Neural cell (in vitro differentiated cells): ENCODE data around the gene NMRK2. TPM values are rescaled to one million over a fixed set of nuclear protein-coding genes. Genes with fewer than 3 reads are reported as not detected.
A peak's percentile ranks its signal among the peaks of the same experiment; 100 is the strongest.

Experiments
- H2AFZ ChIP-seq: fragments of 200-600, 300-800 bp; sonication (generic), shearing (Covaris generic); 2 replicates; pipeline ENCODE4 v1.6.0; 2014; ENCODE audit warnings: low read depth, mild to moderate bottlenecking, antibody characterized with exemption, low read length, moderate library complexity
- H3F3A ChIP-seq: fragments of 200-600 bp; shearing (Covaris generic); 2 replicates; pipeline ENCODE4 v1.6.1; 2016; ENCODE audit warnings: mild to moderate bottlenecking, moderate library complexity, mixed read lengths, antibody characterized with exemption, low read length; ENCODE audit not compliant: insufficient read depth, poor library complexity, severe bottlenecking
- H3K27ac ChIP-seq: fragments of 200-600, 300-800 bp; sonication (generic), shearing (Covaris generic); 2 replicates; pipeline ENCODE4 v1.5.1; 2014; ENCODE audit warnings: mild to moderate bottlenecking, low read length, moderate library complexity
- H3K27me3 ChIP-seq: fragments of 300-800, 200-600 bp; sonication (generic), shearing (Covaris generic); 2 replicates; pipeline ENCODE4 v1.6.0; 2014; ENCODE audit warnings: mild to moderate bottlenecking, low read depth, low read length, moderate library complexity; ENCODE audit not compliant: insufficient read depth
- H3K36me3 ChIP-seq: fragments of 300-800, 200-600 bp; sonication (generic), shearing (Covaris generic); 2 replicates; pipeline ENCODE4 v1.5.1; 2014; ENCODE audit warnings: mild to moderate bottlenecking, antibody characterized with exemption, low read length, moderate library complexity; ENCODE audit not compliant: insufficient read depth
- H3K4me2 ChIP-seq: fragments of 300-800, 200-600 bp; sonication (generic), shearing (Covaris generic); 2 replicates; pipeline ENCODE4 v1.6.0; 2014; ENCODE audit warnings: mild to moderate bottlenecking, low read length
- H3K4me3 ChIP-seq: fragments of 300-800, 200-600 bp; sonication (generic), shearing (Covaris generic); 2 replicates; pipeline ENCODE4 v1.5.1; 2014; ENCODE audit warnings: mild to moderate bottlenecking, low read length, moderate library complexity
- H3K79me2 ChIP-seq: fragments of 200-600 bp; shearing (Covaris generic); replicated peaks from 2 replicates; pipeline ENCODE4 v1.6.0; 2014; ENCODE audit warnings: mild to moderate bottlenecking, low read length, moderate library complexity; ENCODE audit not compliant: insufficient read depth
- H3K9ac ChIP-seq: fragments of 300-800, 200-600 bp; sonication (generic), shearing (Covaris generic); 2 replicates; pipeline ENCODE4 v1.6.1; 2016; ENCODE audit warnings: mild to moderate bottlenecking, low read length, mixed read lengths
- H3K9me2 ChIP-seq: fragments of 200-600 bp; shearing (Covaris generic); 2 replicates; pipeline ENCODE4 v1.6.1; 2016; ENCODE audit warnings: mild to moderate bottlenecking, low read length, mixed read lengths; ENCODE audit not compliant: insufficient read depth
- H3K9me3 ChIP-seq: fragments of 200-600, 300-800 bp; sonication (generic), shearing (Covaris generic); 2 replicates; pipeline ENCODE4 v1.6.1; 2016; ENCODE audit warnings: mild to moderate bottlenecking, mixed run types, low read length, moderate library complexity, mixed read lengths
- H4K20me1 ChIP-seq: fragments of 200-600 bp; shearing (Covaris generic); 2 replicates; pipeline ENCODE4 v1.6.1; 2016; ENCODE audit warnings: mild to moderate bottlenecking, mixed run types; ENCODE audit not compliant: insufficient read depth
- CTCF ChIP-seq: fragments of 450-650 bp; IDR thresholded peaks from 2 replicates; pipeline ENCODE4 v1.5.1; 2014; ENCODE audit warnings: antibody characterized with exemption, mild to moderate bottlenecking, moderate library complexity; ENCODE audit not compliant: poor library complexity, severe bottlenecking
- EP300 ChIP-seq: fragments of 450-650 bp; conservative IDR thresholded peaks from 2 replicates; pipeline ENCODE4 v1.6.1; 2014; ENCODE audit warnings: antibody characterized with exemption, mild to moderate bottlenecking, moderate library complexity; ENCODE audit not compliant: poor library complexity, severe bottlenecking
- EZH2 ChIP-seq: fragments of 200-600, 300-800 bp; shearing (Covaris generic), sonication (generic); IDR thresholded peaks from 2 replicates; pipeline ENCODE4 v1.6.1; 2014; ENCODE audit warnings: antibody characterized with exemption, low read length, borderline replicate concordance, mild to moderate bottlenecking; ENCODE audit not compliant: insufficient read depth, poor library complexity, severe bottlenecking
- MXI1 ChIP-seq: fragments of 450-650 bp; conservative IDR thresholded peaks from 2 replicates; pipeline ENCODE4 v1.6.1; 2014; ENCODE audit warnings: antibody characterized with exemption, mild to moderate bottlenecking; ENCODE audit not compliant: poor library complexity, severe bottlenecking
- POLR2AphosphoS5 ChIP-seq: IDR thresholded peaks from 2 replicates; pipeline ENCODE4 v1.6.1; 2012
- RAD21 ChIP-seq: fragments of 450-650 bp; conservative IDR thresholded peaks from 2 replicates; pipeline ENCODE4 v1.6.1; 2014; ENCODE audit warnings: antibody characterized with exemption, mild to moderate bottlenecking, moderate library complexity
- REST ChIP-seq: IDR thresholded peaks from 2 replicates; pipeline ENCODE4 v1.6.1; 2012; ENCODE audit warnings: borderline replicate concordance
- SMC3 ChIP-seq: fragments of 450-650 bp; conservative IDR thresholded peaks from 2 replicates; pipeline ENCODE4 v1.6.1; 2014; ENCODE audit warnings: antibody characterized with exemption, mild to moderate bottlenecking, moderate library complexity; ENCODE audit not compliant: poor library complexity
- TAF1 ChIP-seq: IDR thresholded peaks from 2 replicates; pipeline ENCODE4 v1.6.1; 2012; ENCODE audit warnings: low read depth
- polyA plus RNA-seq: library from polyadenylated mRNA; depleted of rRNA; stranded (reverse); fragments of >200 nt; gene quantifications from 2 replicates; pipeline ENCODE4 v1.2.3, GENCODE V29; 2014

NMRK2 gene
- polyA plus RNA-seq, 1 donor from 2014 or later, result not detected

GRCh38 chr19:3970313-3970807 lies 37.5 kb downstream of the NMRK2 start:
- peak overlapping the region; percentile 80 for H3K4me2 ChIP-seq
- H3K9me2 ChIP-seq, result no peaks in the 10 kb centered on the region
- H4K20me1 ChIP-seq, result no peaks in the 10 kb centered on the region
- no peaks in the 10 kb centered on the region for H3K9me3 ChIP-seq
- no peaks in the 10 kb centered on the region for H3K27me3 ChIP-seq
- peak overlapping the region; percentile 94 for H3K4me3 ChIP-seq
- peak overlapping the region; percentile 45 for H2AFZ ChIP-seq
- peaks cover 33% of the 10 kb centered on the region for H3K79me2 ChIP-seq
- peak overlapping the region; percentile 85 for H3K27ac ChIP-seq
- H3F3A ChIP-seq, result no peaks in the 10 kb centered on the region
- no peak for TF ChIP-seq EP300
- no peak for TF ChIP-seq RAD21
- no peak for TF ChIP-seq POLR2AphosphoS5
- no peak for TF ChIP-seq MXI1
- no peak for TF ChIP-seq CTCF
- TF ChIP-seq EZH2, result no peak
- TF ChIP-seq TAF1, result no peak
- no peak for TF ChIP-seq REST
- TF ChIP-seq SMC3, result no peak
- peak overlapping the region; percentile 95 for H3K9ac ChIP-seq
- no peaks in the 10 kb centered on the region for H3K36me3 ChIP-seq

- H3K9me2 ChIP-seq, result no peaks in the 10 kb centered on the region
- H3K9ac ChIP-seq, result peak within 1 kb of the TSS; percentile 95
- H3K27ac ChIP-seq, result peak within 1 kb of the TSS; percentile 85
- H4K20me1 ChIP-seq, result no peaks in the 10 kb centered on the region
- no peaks in the 10 kb centered on the region for H3K36me3 ChIP-seq
- H3K79me2 ChIP-seq, result peaks cover 30% of the 10 kb centered on the region
- H3K27me3 ChIP-seq, result no peaks in the 10 kb centered on the region
- TF ChIP-seq EP300 (no peak), POLR2AphosphoS5 (peak; percentile 78), SMC3 (peak; percentile 19), CTCF (peak; percentile 14), RAD21 (peak; percentile 39), REST (peak; percentile 7), TAF1 (no peak), MXI1 (peak; percentile 73)
- H3K4me2 ChIP-seq, result peak within 1 kb of the TSS; percentile 90
- H3F3A ChIP-seq, result no peaks in the 10 kb centered on the region
- no peaks in the 10 kb centered on the region for H3K9me3 ChIP-seq
- H3K4me3 ChIP-seq, result peak within 1 kb of the TSS; percentile 94
- peak within 1 kb of the TSS; percentile 45 for H2AFZ ChIP-seq
These were observed 38.1 kb downstream of the NMRK2 start, which contains the start of gene DAPK3 for GRCh38 chr19:3970808-3971598. TSS of gene DAPK3 (minus strand) at chr19:3971099. CDS start at chr19:3969735, 1,364 bp downstream.
